SK-N-SH treated with all-trans-retinoic acid at 6 μM for 48 hours (cell line): Measurements from ENCODE around the gene CCL15.

Experiments
- ARNTL ChIP-seq: fragments of 450-650 bp; formaldehyde crosslinking; IDR thresholded peaks from 2 replicates; pipeline ENCODE4 v1.5.0; 2020; ENCODE audit warnings: low read depth, mild to moderate bottlenecking, moderate library complexity, borderline replicate concordance
- CREB5 ChIP-seq: fragments of 250-450 bp; sonication (Bioruptor Pico); IDR thresholded peaks from 2 replicates; pipeline ENCODE4 v1.5.1; 2020; ENCODE audit warnings: low read depth, mild to moderate bottlenecking, moderate library complexity
- ESRRG ChIP-seq: fragments of 250-450 bp; sonication (Bioruptor Pico); IDR thresholded peaks from 2 replicates; pipeline ENCODE4 v1.6.1; 2021; ENCODE audit warnings: mild to moderate bottlenecking
- PATZ1 ChIP-seq: fragments of 250-450 bp; sonication (Bioruptor Pico); IDR thresholded peaks from 2 replicates; pipeline ENCODE4 v1.8.0; 2020; ENCODE audit warnings: mild to moderate bottlenecking, moderate library complexity, borderline replicate concordance
- PPARA ChIP-seq: fragments of 250-450 bp; sonication (Bioruptor Pico); IDR thresholded peaks from 2 replicates; pipeline ENCODE4 v1.5.0; 2020; ENCODE audit warnings: mild to moderate bottlenecking, borderline replicate concordance
- RARB ChIP-seq: fragments of 250-450 bp; sonication (Bioruptor Pico); IDR thresholded peaks from 2 replicates; pipeline ENCODE4 v1.8.0; 2021; ENCODE audit warnings: mild to moderate bottlenecking, moderate library complexity
- TSHZ2 ChIP-seq: fragments of 250-450 bp; sonication (Bioruptor Pico); IDR thresholded peaks from 2 replicates; pipeline ENCODE4 v1.5.0; 2020; ENCODE audit warnings: mild to moderate bottlenecking, moderate library complexity
- ZC3H10 ChIP-seq: fragments of 250-450 bp; sonication (Bioruptor Pico); IDR thresholded peaks from 2 replicates; pipeline ENCODE4 v1.5.1; 2021; ENCODE audit warnings: mild to moderate bottlenecking, moderate library complexity
- ZNF70 ChIP-seq: fragments of 450-650 bp; formaldehyde crosslinking; IDR thresholded peaks from 2 replicates; pipeline ENCODE4 v1.5.0; 2020; ENCODE audit warnings: mild to moderate bottlenecking, moderate library complexity

GRCh38 chr17:36014946-36015345 is 13.6 kb upstream of the CCL15 start:
- no peak for TF ChIP-seq TSHZ2 (CRISPR knock-in tag)
- no peak for TF ChIP-seq ARNTL (CRISPR knock-in tag)
- TF ChIP-seq CREB5 = no peak
- TF ChIP-seq ESRRG = no peak
- no peak for TF ChIP-seq PATZ1 (CRISPR knock-in tag)
- TF ChIP-seq ZC3H10 (CRISPR knock-in tag) = no peak
- no peak for TF ChIP-seq RARB
- no peak for TF ChIP-seq PPARA
- TF ChIP-seq ZNF70 (CRISPR knock-in tag) = no peak
